ENCODE measurements around the gene CFTR.

DNA sequence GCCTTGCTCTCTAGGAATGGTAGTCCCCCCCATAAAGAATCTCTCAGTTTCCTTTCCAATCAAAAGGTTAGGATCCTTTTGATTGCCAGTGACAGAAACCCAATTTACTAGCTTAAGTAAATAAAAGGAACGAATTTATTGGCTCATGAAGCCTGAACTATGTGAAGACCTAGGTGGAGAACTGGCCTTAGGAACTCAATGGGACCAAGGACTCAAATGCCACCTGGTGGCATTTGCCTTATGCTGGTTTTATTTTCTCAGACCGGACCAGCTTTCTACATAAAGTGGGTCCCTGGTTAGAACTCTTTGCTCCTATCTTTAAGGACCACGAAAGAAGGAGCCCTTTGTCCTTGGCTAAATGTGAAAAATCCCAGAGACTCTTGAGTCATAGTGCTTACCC is 25.4 kb downstream of the CFTR start:
- TF ChIP-seq, protein P1, sequence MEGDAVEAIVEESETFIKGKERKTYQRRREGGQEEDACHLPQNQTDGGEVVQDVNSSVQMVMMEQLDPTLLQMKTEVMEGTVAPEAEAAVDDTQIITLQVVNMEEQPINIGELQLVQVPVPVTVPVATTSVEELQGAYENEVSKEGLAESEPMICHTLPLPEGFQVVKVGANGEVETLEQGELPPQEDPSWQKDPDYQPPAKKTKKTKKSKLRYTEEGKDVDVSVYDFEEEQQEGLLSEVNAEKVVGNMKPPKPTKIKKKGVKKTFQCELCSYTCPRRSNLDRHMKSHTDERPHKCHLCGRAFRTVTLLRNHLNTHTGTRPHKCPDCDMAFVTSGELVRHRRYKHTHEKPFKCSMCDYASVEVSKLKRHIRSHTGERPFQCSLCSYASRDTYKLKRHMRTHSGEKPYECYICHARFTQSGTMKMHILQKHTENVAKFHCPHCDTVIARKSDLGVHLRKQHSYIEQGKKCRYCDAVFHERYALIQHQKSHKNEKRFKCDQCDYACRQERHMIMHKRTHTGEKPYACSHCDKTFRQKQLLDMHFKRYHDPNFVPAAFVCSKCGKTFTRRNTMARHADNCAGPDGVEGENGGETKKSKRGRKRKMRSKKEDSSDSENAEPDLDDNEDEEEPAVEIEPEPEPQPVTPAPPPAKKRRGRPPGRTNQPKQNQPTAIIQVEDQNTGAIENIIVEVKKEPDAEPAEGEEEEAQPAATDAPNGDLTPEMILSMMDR (IDR thresholded peaks at IDR 0.05) = no peak
- no peak for TF ChIP-seq POLR2A (IDR thresholded peaks at IDR 0.05)
